Fibroblast of skin of left quadriceps (primary cell): Measurements from ENCODE around the gene CYSTM1.
"Not testable (repeated sequence)": the region's sequence is repeated elsewhere in the genome, so short reads cannot be mapped to it uniquely, and the experiment has no call there.

Experiments used
- DNase-seq, 2 experiments: peaks; one replicate each; pipeline ENCODE4 v3.0.0-alpha.2; 2013; ENCODE audit warnings: low read depth in 2 of 2

CYSTM1 gene

GRCh38 chr5:140150201-140150600 lies 24.8 kb upstream of the CYSTM1 start:
- no peak for DNase-seq

DNA sequence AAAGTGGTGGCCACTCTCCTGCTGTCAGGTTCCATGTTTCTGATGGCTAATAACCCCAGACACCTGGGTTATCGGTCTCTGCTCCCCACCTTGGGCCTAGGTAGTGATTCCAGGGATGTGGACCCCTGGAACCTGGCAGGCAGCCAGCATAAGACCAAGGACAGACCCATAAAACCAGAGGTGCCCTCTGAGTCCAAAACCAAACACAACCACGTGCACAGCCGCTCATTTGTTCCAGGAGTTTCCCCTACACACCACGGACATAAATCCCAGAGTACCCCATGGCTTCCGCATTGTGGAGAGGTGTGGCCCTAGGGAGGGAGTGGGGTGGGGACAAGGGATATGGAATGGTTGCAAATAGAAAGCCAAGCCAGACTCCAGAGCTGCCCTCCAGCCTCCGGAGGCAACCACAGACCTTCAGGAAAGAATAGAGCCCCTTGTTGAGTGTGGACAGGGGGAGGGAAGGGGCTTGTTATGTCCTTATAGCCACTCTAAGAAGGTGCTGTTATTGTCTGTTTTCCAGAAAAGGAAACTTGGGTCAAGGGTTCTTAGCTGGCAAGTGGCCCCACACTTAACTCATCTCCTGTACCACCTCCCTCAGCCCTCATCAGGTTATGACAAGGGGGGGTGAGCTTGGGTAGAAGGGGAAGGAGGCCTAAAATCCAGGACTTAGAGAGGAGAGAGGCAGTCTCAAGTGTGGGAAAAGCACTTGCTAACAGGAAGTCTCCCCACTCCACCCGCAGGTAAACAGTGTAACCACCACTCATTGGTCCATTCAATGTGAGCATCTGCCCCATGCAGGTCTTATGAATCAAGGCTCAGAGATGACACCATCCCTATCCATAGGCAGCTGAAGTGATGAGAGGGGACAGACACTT lies 23.6 kb upstream of the CYSTM1 start:
- DNase-seq: no peak

DNA sequence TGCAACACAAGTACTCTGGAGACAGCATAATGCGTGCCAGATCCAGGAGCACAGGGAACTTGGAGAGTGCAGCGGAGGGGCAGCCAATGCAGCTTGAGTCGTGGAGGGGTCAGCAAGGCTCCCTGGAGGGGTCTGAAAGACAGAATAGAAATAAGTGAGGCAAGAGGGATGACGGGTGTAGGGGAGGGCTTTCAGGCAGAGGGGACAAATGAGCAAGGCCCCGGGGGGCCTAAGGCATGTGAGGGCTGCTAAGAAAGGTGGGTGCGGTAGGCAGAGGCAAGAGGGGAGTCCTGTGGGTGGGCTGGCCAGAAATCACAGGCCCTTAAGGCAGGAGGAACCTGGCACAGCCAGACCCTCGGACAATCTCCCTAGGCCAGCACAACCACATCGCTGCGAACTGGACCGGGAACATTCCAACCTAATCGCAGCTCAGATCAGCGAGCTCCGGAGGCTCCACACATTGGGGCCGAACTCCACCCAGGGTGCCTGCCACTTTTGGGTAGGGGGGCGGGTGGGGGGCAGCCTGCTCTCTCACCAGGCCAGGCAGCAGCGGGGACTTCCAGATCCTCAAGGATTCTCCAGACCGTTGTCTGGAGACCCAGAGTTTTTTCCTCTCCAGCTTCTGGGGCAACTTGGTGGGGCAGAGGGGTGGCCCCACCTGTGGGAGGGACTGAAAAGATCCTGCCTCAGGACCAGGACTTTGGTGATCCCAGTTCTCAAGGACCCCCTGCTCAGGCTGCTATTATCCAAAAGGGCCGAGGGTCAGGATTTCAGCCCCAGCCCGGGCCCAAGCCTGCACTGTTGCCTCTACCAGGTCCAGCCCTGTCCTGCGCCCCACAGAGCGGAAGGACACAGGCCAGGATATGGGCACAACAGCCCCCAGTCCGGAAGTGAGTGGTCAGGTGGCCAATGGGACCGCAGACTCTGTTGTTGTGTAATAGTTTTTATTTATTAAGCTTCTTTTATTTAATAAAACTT lies 22.7 kb upstream of the CYSTM1 start:
- no peak for DNase-seq

DNA sequence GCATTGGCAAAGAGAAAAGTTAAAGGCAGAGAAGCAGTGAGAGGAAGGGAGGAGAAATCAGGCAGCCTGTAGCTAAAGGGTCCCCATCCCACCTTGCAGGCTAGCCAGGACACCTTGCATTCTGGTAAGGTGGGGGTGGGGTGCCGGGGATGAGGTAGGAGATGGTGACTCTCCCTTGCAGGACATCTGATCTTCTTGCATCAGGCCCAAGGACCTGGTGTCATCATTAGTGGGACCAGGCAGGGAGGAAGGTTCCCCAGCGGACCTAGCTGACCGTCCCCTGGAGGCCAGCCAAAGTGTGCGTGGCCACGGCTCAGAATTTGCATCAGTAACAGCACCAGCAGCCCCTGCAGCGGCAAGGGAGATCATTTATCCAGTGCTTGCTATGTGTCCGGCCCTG lies 21.7 kb upstream of the CYSTM1 start:
- DNase-seq: no peak

- no peak for DNase-seq
Measured at GRCh38 chr5:140153905-140154304, 21.1 kb upstream of the CYSTM1 start.

DNA sequence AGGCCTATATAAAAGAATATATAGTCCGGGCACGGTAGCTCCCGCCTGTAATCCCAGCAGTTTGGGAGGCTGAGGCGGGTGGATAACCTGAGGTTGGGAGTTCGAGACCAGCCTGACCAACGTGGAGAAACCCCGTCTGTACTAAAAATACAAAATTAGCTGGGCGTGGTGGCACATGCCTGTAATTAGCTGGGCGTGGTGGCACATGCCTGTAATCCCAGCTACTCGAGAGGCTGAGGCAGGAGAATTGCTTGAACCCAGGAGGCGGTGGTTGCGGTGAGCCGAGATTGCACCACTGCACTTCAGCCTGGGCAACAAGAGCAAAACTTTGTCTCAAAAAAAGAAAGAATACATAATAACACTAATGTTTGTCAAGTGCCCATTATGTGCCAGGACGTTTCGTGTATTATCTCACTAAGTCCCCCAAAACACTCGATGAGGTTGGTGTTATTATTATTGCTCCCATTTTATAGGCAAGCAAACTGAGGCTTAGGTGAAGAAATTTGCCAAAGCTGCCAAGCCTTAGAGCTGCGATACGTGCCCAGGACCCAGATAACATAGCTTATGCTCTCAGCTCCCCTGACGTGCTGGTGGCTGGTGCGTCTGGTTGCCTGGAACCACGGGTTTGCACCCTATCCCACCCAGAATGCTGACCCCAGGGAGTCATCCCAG lies 20.1 kb upstream of the CYSTM1 start:
- not testable (repeated sequence) for DNase-seq

DNA sequence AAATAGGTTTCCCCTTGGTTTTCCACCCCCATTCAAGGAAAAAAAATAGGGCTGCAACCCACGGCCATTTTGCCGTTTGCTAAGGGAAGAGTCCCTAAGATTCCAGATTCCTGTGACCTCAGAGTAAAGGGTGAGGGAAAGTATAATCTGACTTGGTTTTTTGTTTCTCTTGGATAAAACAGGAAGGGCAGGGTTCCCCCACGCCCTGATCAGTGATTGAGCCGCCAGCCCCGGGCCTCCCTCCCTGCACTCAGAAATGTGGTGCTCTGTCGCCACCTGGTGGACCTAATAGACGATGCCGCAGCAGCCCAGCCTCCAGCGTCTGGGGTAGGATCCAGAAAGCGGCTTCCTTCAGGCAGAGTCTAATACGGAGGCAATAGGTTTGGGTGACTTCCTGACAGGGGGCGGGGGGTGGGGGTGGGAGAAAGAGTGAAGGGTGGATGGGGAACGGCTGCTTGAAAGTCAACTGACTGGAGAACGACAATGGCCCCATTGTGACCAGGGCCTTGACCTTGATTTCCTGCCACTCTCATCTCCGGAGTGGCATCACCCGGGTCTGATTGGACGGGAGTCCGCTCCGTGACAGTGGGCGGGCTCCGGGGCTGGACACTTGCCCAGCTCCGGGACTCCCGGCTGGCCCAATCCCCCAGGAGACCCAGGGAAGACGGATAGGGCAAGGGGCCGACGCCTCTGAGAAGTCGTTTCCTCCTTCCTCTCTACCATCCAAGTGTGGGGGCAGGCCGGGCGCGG lies 17.8 kb upstream of the CYSTM1 start:
- peak; percentile 50 to 61 for DNase-seq

DNA sequence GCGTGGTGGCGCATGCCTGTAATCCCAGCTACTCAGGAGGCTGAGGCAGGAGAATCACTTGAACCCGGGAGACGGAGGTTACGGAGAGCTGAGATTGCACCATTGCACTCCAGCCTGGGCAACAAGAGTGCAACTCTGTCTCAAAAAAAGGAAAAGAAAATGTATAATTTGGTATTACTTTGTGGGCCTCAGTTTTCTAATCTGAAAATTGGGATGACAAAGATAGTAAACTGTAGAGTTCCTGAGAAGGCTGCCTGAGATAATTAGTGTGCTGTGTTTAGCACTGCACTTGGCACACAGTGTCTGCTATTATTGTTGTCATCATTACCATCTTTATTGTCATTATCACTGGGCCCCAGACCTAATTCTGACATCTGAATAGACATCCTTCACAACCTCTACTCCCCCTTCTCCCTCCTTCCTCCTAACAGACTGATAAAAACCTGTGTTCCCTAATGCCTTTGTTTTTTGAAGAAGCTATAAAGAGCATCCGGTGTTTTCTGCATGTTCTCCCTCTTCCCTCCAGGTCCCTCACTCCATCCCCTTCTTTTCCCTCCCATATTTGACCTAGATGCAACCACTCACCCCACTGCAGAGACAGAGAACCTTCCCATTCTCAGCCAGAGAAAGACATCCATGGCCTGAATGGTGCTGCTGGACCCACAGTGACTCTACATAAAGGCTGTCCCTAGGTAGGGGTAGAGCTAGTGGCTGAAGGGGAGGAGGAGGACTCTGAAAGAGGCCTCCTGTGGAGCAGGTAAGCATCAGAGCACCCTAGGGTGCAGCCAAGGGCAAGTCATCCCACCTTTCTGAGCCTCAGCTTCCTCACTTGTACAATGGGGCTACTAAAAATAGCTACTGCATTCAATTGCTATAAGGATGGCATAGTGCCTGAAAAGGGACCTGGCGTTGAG lies 15.7 kb upstream of the CYSTM1 start:
- no peak for DNase-seq

GRCh38 chr5:140162275-140162674 lies 12.7 kb upstream of the CYSTM1 start:
- no peak for DNase-seq

DNA sequence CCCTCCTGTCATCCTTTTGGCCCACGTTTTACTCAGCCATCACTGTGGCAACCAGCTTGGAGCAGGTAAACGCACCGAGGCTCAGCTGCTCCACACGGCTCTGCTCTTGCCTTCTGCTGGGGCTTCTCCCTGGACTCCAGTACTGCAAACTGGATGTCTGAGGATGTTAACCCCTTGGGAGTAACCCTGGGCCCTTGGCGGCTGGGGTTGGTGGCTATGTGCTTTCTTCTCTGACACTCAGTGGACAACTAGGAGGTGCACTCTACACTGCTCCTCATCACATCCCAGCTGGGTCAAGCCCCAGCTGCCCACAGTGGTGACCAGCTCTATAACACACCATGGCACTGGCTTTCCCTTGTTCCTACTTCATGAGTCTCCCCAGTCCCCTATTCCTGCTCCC lies 12.2 kb upstream of the CYSTM1 start:
- no peak for DNase-seq

GRCh38 chr5:140165101-140165922 lies 9.7 kb upstream of the CYSTM1 start:
- DNase-seq: no peak

DNA sequence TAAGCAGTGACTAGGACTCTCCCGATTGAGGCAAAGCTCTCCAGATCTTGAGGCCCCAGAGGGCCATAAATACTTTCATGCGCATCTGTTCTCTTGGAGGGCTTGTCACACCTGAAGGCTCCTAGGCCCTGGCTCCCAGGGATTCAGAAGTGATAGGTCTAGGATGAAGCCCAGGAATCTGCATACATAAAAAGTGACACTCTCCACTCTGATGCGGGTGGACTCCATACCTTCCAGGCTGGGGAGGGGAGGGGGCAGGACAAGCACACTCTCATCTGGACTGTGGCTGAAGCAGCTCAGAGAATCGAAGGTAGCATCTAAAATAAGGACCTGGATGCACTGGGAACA lies 9.1 kb upstream of the CYSTM1 start:
- DNase-seq: no peak

DNA sequence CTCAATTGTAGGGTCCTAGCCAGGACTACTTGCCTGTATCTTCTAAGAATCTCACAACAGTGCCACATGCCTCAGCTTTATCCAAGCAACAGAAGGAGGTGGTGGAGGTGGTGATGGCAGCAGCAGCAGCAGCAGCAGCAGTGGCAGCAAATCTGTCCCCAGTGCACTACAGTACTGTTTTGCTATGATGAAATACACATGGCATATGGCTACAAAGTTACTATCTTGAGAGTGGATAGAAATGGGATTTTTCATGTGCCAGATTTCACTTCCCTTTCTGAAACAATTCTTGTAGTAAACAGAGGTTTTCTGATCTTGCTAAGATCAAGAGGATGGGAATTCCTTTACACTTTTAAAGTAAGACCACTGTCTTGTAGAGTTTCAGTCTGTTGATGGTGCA lies 8.1 kb upstream of the CYSTM1 start:
- DNase-seq: no peak

GRCh38 chr5:140168371-140168770 lies 6.6 kb upstream of the CYSTM1 start:
- DNase-seq: no peak

- no peak for DNase-seq
Measured at GRCh38 chr5:140169410-140169809, 5.6 kb upstream of the CYSTM1 start.

GRCh38 chr5:140172483-140172882 lies 2.5 kb upstream of the CYSTM1 start:
- DNase-seq: no peak

DNA sequence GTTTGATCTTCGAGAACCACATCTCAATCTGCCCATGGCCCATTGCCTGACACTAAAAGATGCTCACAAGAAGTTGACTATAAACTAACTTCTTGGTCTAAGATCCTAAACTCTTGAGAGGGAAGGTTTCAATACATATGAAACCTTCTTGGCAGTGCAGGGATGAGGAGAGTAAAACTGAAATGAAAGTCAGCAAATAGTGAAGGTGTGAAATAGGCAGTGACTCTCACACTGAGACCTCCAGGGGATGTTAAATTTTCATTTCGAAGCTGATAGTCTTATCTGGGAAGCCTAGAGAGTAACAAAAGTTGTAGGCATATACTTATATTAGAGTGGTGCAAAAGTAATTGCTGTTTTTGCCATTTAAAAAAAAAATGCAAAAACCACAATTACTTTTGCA lies 974 bp upstream of the CYSTM1 start:
- no peak for DNase-seq

GRCh38 chr5:140175367-140176030 lies 511 bp downstream of the CYSTM1 start:
- DNase-seq: no peak

GRCh38 chr5:140176031-140176387 lies 1.0 kb downstream of the CYSTM1 start:
- DNase-seq: no peak
